Upper lobe of left lung (tissue), 4 donors: ENCODE data around the gene METRNL.

Experiments
- EP300 ChIP-seq, 4 donors: sonication (generic); formaldehyde crosslinking; IDR thresholded peaks; one replicate each; pipeline ENCODE4 v1.5.1; 2017; ENCODE audit warnings: antibody characterized with exemption in 4 of 4, control low read depth in 2 of 4
- POLR2A ChIP-seq, 4 donors: fragments of 450-650 bp; IDR thresholded peaks; one replicate each; pipeline ENCODE4 v1.5.1; 2016 to 2017; ENCODE audit warnings: antibody characterized with exemption in 4 of 4, mild to moderate bottlenecking in 2 of 4
- POLR2AphosphoS5 ChIP-seq, 2 donors: sonication (generic); formaldehyde crosslinking; IDR thresholded peaks; one replicate each; pipeline ENCODE4 v1.5.1; 2017; ENCODE audit warnings: antibody characterized with exemption in 2 of 2
- TF ChIP-seq, protein P1 (sequence below), 6 experiments: fragments of 450-650 bp in 4 of 6; fragments of 200-600 bp in 2 of 6; sonication (generic) in 2 of 6; IDR thresholded peaks; one replicate each; pipeline ENCODE4 v1.5.1; 2016 to 2019; ENCODE audit warnings: antibody characterized with exemption in 6 of 6

DNA sequence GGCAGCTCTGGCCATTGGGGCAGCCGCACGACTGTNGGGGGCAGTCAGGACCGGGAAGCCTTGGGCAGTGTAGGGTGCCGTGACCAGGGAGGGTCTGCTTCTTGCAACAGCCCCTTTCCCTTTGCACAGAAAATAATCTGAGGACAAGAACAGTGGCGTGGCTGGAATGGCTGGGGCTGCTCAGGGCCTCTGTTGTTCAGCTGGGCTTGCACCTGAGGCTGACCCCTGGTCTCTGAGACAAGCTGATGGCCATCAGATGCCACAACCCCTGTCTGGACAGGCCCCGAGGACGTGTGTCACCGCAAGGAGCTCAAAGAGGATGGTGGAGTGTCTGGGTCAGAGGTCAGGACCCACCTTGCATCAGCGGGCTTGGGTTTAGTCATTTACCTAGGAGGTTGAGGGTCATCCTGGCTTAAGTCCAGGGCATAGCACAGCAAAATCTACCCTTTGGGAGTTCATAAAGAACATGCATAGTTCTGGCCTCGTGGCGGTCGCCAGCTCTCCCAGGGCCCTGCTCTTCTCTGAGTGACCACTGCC lies 46.9 kb downstream of the METRNL start:
- TF ChIP-seq EP300 (IDR thresholded peaks at IDR 0.05) (no peak), POLR2AphosphoS5 (IDR thresholded peaks at IDR 0.05) (no peak), POLR2A (IDR thresholded peaks at IDR 0.05) (no peak)
- TF ChIP-seq, protein P1, sequence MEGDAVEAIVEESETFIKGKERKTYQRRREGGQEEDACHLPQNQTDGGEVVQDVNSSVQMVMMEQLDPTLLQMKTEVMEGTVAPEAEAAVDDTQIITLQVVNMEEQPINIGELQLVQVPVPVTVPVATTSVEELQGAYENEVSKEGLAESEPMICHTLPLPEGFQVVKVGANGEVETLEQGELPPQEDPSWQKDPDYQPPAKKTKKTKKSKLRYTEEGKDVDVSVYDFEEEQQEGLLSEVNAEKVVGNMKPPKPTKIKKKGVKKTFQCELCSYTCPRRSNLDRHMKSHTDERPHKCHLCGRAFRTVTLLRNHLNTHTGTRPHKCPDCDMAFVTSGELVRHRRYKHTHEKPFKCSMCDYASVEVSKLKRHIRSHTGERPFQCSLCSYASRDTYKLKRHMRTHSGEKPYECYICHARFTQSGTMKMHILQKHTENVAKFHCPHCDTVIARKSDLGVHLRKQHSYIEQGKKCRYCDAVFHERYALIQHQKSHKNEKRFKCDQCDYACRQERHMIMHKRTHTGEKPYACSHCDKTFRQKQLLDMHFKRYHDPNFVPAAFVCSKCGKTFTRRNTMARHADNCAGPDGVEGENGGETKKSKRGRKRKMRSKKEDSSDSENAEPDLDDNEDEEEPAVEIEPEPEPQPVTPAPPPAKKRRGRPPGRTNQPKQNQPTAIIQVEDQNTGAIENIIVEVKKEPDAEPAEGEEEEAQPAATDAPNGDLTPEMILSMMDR (IDR thresholded peaks at IDR 0.05), result no peak
